Upper lobe of left lung (tissue), 4 donors: ENCODE data around the gene PRKG1.

Experiments
- EP300 ChIP-seq, 4 donors: sonication (generic); formaldehyde crosslinking; IDR thresholded peaks; one replicate each; pipeline ENCODE4 v1.5.1; 2017; ENCODE audit warnings: antibody characterized with exemption in 4 of 4, control low read depth in 2 of 4
- TF ChIP-seq, protein P1 (sequence below), 6 experiments: fragments of 450-650 bp in 4 of 6; fragments of 200-600 bp in 2 of 6; sonication (generic) in 2 of 6; IDR thresholded peaks; one replicate each; pipeline ENCODE4 v1.5.1; 2016 to 2019; ENCODE audit warnings: antibody characterized with exemption in 6 of 6

- TF ChIP-seq, protein P1, sequence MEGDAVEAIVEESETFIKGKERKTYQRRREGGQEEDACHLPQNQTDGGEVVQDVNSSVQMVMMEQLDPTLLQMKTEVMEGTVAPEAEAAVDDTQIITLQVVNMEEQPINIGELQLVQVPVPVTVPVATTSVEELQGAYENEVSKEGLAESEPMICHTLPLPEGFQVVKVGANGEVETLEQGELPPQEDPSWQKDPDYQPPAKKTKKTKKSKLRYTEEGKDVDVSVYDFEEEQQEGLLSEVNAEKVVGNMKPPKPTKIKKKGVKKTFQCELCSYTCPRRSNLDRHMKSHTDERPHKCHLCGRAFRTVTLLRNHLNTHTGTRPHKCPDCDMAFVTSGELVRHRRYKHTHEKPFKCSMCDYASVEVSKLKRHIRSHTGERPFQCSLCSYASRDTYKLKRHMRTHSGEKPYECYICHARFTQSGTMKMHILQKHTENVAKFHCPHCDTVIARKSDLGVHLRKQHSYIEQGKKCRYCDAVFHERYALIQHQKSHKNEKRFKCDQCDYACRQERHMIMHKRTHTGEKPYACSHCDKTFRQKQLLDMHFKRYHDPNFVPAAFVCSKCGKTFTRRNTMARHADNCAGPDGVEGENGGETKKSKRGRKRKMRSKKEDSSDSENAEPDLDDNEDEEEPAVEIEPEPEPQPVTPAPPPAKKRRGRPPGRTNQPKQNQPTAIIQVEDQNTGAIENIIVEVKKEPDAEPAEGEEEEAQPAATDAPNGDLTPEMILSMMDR (IDR thresholded peaks at IDR 0.05): no peak
- TF ChIP-seq EP300 (IDR thresholded peaks at IDR 0.05): no peak
Measured at GRCh38 chr10:51789118-51789517, 714.8 kb downstream of the PRKG1 start.
